HepG2 (cell line): ENCODE measurements around the gene FNDC3B. TPM values are rescaled to one million over a fixed set of nuclear protein-coding genes. Genes with fewer than 3 reads are reported as not detected.

Source experiments
- AHR ChIP-seq: IDR thresholded peaks from 2 replicates; pipeline ENCODE4 v1.6.1; 2018; ENCODE audit warnings: missing genetic modification reagents, missing compliant biosample characterization
- CSRNP2 ChIP-seq: sonication (generic); formaldehyde crosslinking; conservative IDR thresholded peaks from 2 replicates; pipeline ENCODE4 v1.8.0; 2022; ENCODE audit warnings: low read depth, missing genetic modification reagents
- HIVEP1 ChIP-seq: sonication (generic); formaldehyde crosslinking; IDR thresholded peaks from 2 replicates; pipeline ENCODE4 v1.4.0; 2020; ENCODE audit warnings: mild to moderate bottlenecking, missing genetic modification reagents
- LCORL ChIP-seq, 2 experiments: fragments of 450-650 bp in 1 of 2; sonication (generic) in 1 of 2; formaldehyde crosslinking in 1 of 2; IDR thresholded peaks; 2 replicates each; pipeline versions ENCODE4 v1.5.0 to v1.6.1; 2017 to 2020; ENCODE audit warnings: antibody characterized with exemption in 1 of 2, missing genetic modification reagents in 1 of 2
- NR2F6 ChIP-seq, 2 experiments: IDR thresholded peaks; 2 replicates each; pipeline ENCODE4 v1.6.1; 2016; ENCODE audit warnings: antibody characterized with exemption in 1 of 2, mild to moderate bottlenecking in 1 of 2
- ZNF839 ChIP-seq: sonication (generic); formaldehyde crosslinking; IDR thresholded peaks from 2 replicates; pipeline ENCODE4 v1.4.0; 2020; ENCODE audit warnings: missing genetic modification reagents, mild to moderate bottlenecking, borderline replicate concordance
- ZSCAN20 ChIP-seq: sonication (generic); formaldehyde crosslinking; IDR thresholded peaks from 2 replicates; pipeline ENCODE4 v1.4.0; 2020; ENCODE audit warnings: missing genetic modification reagents, mild to moderate bottlenecking, borderline replicate concordance
- polyA plus RNA-seq, 8 experiments: library from polyadenylated mRNA; depleted of rRNA in 3 of 8; stranded (reverse) in 7 of 8; unstranded in 1 of 8; fragments of >200 nt; fragmentation: Illumina TruSeq in 4 of 8; extraction: Trizol in 4 of 8; gene quantifications; 2 replicates each; pipeline versions ENCODE4 v1.2.1 to v1.2.3, GENCODE V29; 2011 to 2016; ENCODE audit warnings: low read depth in 4 of 8, missing spikeins in 1 of 8, mixed read lengths in 1 of 8; ENCODE audit not compliant: insufficient read depth in 1 of 8
- total RNA-seq, 5 experiments: library from RNA; depleted of rRNA; stranded (reverse); fragments of >200 nt; fragmentation: Illumina TruSeq; extraction: Trizol; gene quantifications; 2 replicates each; pipeline ENCODE4 v1.2.3, GENCODE V29; 2016; ENCODE audit warnings: low read depth in 1 of 5
- TF ChIP-seq, protein P1 (sequence below): sonication (generic); formaldehyde crosslinking; conservative IDR thresholded peaks from 2 replicates; pipeline ENCODE4 v1.8.1; 2023; ENCODE audit warnings: missing genetic modification reagents
- TF ChIP-seq, protein P2 (sequence below): sonication (generic); formaldehyde crosslinking; IDR thresholded peaks from 2 replicates; pipeline ENCODE4 v1.4.0; 2020; ENCODE audit warnings: missing genetic modification reagents
- TF ChIP-seq, protein P3 (sequence below): sonication (generic); formaldehyde crosslinking; IDR thresholded peaks from 2 replicates; pipeline ENCODE4 v1.8.0; 2022; ENCODE audit warnings: missing genetic modification reagents, low read depth, mild to moderate bottlenecking, borderline replicate concordance

Gene FNDC3B
- total and polyA plus RNA-seq, 2 of the 13 experiments (the other 11 are each of a cell fraction or from before 2014, with no cell fraction given), result 74.8 to 103 TPM

- TF ChIP-seq CSRNP2, result no peak
- TF ChIP-seq, protein P1, sequence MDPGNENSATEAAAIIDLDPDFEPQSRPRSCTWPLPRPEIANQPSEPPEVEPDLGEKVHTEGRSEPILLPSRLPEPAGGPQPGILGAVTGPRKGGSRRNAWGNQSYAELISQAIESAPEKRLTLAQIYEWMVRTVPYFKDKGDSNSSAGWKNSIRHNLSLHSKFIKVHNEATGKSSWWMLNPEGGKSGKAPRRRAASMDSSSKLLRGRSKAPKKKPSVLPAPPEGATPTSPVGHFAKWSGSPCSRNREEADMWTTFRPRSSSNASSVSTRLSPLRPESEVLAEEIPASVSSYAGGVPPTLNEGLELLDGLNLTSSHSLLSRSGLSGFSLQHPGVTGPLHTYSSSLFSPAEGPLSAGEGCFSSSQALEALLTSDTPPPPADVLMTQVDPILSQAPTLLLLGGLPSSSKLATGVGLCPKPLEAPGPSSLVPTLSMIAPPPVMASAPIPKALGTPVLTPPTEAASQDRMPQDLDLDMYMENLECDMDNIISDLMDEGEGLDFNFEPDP (CRISPR knock-in tag), result no peak
- TF ChIP-seq, protein P2, sequence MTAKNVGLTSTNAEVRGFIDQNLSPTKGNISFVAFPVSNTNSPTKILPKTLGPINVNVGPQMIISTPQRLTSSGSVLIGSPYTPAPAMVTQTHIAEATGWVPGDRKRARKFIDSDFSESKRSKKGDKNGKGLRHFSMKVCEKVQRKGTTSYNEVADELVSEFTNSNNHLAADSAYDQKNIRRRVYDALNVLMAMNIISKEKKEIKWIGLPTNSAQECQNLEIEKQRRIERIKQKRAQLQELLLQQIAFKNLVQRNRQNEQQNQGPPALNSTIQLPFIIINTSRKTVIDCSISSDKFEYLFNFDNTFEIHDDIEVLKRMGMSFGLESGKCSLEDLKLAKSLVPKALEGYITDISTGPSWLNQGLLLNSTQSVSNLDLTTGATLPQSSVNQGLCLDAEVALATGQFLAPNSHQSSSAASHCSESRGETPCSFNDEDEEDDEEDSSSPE, result 0 out of 2 replicates have a peak, but pooled peaks have one; percentile 31
- TF ChIP-seq, protein P3, sequence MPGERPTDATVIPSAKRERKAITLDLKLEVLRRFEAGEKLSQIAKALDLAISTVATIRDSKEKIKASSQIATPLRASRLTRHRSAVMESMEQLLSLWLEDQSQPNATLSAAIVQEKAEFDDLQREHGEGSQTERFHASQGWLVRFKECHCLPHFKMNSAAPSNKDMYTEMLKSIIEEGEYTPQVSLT (CRISPR knock-in tag), result no peak
- peak; percentile 69 for TF ChIP-seq LCORL (IDR thresholded peaks at IDR 0.05)
- TF ChIP-seq LCORL (CRISPR knock-in tag; IDR thresholded peaks at IDR 0.05), result peak; percentile 82
- no peak for TF ChIP-seq ZNF839 (CRISPR knock-in tag)
- peak; percentile 87 for TF ChIP-seq NR2F6 (IDR thresholded peaks at IDR 0.05)
- peak; percentile 91 for TF ChIP-seq NR2F6 (CRISPR knock-in tag; IDR thresholded peaks at IDR 0.05)
- TF ChIP-seq AHR, result peak; percentile 62; the same call in 1 of the 2 replicates
- TF ChIP-seq ZSCAN20 (CRISPR knock-in tag), result no peak
- peak; percentile 70; the same call in 1 of the 2 replicates for TF ChIP-seq HIVEP1 (CRISPR knock-in tag)
Measured at GRCh38 chr3:172140499-172141391, 101.4 kb downstream of the FNDC3B start (continued).
